ENCODE measurements around the gene PPP3CB.

DNA sequence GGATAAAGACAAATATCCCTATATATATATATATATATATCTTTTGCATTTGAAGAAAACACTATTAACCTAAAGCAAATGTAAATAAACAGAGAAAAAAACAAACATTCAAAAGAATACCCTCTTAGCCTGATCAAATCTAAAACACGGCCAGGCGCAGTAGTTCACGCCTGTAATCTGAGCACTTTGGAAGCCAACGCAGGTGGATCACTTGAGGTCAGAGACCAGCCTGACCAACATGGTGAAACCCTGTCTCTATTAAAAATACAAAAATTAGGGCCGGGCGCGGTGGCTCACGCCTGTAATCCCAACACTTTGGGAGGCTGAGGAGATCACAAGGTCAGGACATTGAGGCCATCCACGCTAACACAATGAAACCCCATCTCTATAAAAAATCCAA, 91.1 kb downstream of the PPP3CB start:
- TF ChIP-seq POLR2AphosphoS5 (IDR thresholded peaks at IDR 0.05; ENCODE audit: low read depth, low read length) (no peak), POLR2A (IDR thresholded peaks at IDR 0.05; ENCODE audit: low read depth, low read length) (no peak), TAF1 (IDR thresholded peaks at IDR 0.05; ENCODE audit: low read depth, low read length) (no peak)
